HEK293T (cell line): ENCODE results near the gene ATP5IF1.

ENCODE experiments used
- BHLHE40 ChIP-seq: fragments of 450-650 bp; IDR thresholded peaks from 2 replicates; pipeline ENCODE4 v1.6.1; 2016; ENCODE audit warnings: mild to moderate bottlenecking, moderate library complexity, borderline replicate concordance
- ELF4 ChIP-seq: fragments of 450-650 bp; IDR thresholded peaks from 2 replicates; pipeline ENCODE4 v1.6.1; 2017; ENCODE audit warnings: antibody characterized with exemption
- SP1 ChIP-seq: fragments of 450-650 bp; IDR thresholded peaks from 2 replicates; pipeline ENCODE4 v1.6.1; 2017
- SUZ12 ChIP-seq: fragments of 450-650 bp; IDR thresholded peaks from 2 replicates; pipeline ENCODE4 v1.6.1; 2016; ENCODE audit warnings: mild to moderate bottlenecking
- TARDBP ChIP-seq: fragments of 450-650 bp; IDR thresholded peaks from 2 replicates; pipeline ENCODE4 v1.6.1; 2016
- TF ChIP-seq, protein P1 (sequence below): fragments of 450-650 bp; IDR thresholded peaks from 2 replicates; pipeline ENCODE4 v1.6.1; 2016

DNA sequence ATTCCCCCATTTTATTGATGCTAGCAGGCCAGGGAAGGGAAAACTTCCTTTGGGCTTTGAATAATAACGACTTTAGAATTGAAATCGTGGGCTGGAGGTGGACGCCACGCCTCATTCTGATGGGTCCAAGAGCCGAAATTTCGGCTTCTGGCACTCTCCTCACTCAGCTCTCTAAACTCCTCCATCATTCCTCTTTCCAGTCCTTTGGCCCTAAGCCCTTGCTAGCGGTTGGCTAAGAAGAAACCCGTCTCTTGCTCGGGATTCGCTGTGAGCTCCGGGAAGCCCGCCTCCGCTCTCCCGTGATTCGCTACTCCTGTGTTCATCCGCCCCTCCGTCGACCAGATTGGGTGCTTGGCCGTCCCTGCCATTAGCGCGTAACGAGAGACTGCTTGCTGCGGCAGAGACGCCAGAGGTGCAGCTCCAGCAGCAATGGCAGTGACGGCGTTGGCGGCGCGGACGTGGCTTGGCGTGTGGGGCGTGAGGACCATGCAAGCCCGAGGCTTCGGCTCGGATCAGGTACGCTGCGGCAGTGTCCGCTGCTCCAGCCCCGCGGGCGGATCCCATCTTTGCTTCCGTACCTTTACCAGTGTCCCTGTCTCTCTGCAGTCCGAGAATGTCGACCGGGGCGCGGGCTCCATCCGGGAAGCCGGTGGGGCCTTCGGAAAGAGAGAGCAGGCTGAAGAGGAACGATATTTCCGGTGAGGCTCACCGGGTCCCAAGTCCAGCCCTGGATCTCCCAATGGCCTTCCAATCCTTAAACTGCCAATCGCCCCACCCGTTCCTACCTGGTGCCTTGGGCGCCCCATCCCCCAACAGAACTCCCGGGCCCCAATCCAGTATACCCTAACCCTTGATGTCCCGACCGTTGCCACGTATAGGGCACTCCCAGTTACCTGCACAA, at the start of gene ATP5IF1:
- TF ChIP-seq SP1 (no peak), BHLHE40 (no peak), ELF4 (0 out of 2 replicates have a peak, but pooled peaks have one; percentile 35), TARDBP (no peak), SUZ12 (no peak)
- TF ChIP-seq, protein P1, sequence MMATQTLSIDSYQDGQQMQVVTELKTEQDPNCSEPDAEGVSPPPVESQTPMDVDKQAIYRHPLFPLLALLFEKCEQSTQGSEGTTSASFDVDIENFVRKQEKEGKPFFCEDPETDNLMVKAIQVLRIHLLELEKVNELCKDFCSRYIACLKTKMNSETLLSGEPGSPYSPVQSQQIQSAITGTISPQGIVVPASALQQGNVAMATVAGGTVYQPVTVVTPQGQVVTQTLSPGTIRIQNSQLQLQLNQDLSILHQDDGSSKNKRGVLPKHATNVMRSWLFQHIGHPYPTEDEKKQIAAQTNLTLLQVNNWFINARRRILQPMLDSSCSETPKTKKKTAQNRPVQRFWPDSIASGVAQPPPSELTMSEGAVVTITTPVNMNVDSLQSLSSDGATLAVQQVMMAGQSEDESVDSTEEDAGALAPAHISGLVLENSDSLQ = peak; percentile 94
